Astrocyte of the spinal cord (primary cell): ENCODE results near the gene FNBP1.

Source experiments
- DNase-seq: peaks from one replicate; pipeline ENCODE4 v3.0.0; 2011; ENCODE audit warnings: low read depth, low spot score
- H3K4me3 ChIP-seq: 2 replicates; pipeline ENCODE4 v1.5.1; 2011; ENCODE audit warnings: low read depth, mild to moderate bottlenecking, low read length, moderate library complexity
- in situ Hi-C: cut with HindIII; loops from 2 replicates; pipeline ENCODE4 v1.10.0; 2017; ENCODE audit warnings: low sequenced_read_pairs
- TF ChIP-seq, protein P1 (sequence below): IDR thresholded peaks from 2 replicates; pipeline ENCODE4 v1.5.1; 2012; ENCODE audit warnings: low read depth, mild to moderate bottlenecking, low read length, inconsistent platforms

The FNBP1 gene

GRCh38 chr9:130073373-130073772, 30.4 kb upstream of the FNBP1 start:
- H3K4me3 ChIP-seq, result no peak overlapping the region
- in situ Hi-C loops, result no loop called here
- TF ChIP-seq, protein P1, sequence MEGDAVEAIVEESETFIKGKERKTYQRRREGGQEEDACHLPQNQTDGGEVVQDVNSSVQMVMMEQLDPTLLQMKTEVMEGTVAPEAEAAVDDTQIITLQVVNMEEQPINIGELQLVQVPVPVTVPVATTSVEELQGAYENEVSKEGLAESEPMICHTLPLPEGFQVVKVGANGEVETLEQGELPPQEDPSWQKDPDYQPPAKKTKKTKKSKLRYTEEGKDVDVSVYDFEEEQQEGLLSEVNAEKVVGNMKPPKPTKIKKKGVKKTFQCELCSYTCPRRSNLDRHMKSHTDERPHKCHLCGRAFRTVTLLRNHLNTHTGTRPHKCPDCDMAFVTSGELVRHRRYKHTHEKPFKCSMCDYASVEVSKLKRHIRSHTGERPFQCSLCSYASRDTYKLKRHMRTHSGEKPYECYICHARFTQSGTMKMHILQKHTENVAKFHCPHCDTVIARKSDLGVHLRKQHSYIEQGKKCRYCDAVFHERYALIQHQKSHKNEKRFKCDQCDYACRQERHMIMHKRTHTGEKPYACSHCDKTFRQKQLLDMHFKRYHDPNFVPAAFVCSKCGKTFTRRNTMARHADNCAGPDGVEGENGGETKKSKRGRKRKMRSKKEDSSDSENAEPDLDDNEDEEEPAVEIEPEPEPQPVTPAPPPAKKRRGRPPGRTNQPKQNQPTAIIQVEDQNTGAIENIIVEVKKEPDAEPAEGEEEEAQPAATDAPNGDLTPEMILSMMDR, result no peak
- DNase-seq, result peak; percentile 15

- in situ Hi-C loops, result no loop called here
- no peak overlapping the region for H3K4me3 ChIP-seq
- TF ChIP-seq, protein P1, result no peak
- DNase-seq, result peak; percentile 29
Observed at GRCh38 chr9:130072515-130073235, 29.7 kb upstream of the FNBP1 start.

DNA sequence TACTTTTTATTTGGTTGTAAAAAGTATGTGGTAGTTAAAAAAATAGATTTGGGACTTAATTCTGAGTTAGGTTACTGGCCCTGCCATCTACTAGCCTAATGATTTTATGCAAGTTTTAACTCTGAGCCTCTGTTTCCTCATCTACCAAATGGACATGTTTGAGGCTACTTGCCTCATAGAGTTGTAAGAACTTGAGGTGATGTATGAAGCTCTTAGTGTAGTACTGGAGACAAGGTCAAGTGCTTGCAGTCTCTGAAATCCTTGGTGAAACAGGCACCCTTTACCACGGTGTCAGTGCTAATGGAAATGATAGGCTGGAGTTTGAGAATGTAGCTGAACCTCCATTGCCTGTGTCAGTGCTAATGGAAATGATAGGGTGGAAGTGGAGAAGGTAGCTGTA, 26.1 kb upstream of the FNBP1 start:
- H3K4me3 ChIP-seq, result no peak overlapping the region
- TF ChIP-seq, protein P1, result no peak
- DNase-seq, result no peak
- in situ Hi-C loops, result no loop called here

- TF ChIP-seq, protein P1, result no peak
- no peak for DNase-seq
- in situ Hi-C loops, result no loop called here
- H3K4me3 ChIP-seq, result no peak overlapping the region
Observed at GRCh38 chr9:130064621-130065020, 21.6 kb upstream of the FNBP1 start.

DNA sequence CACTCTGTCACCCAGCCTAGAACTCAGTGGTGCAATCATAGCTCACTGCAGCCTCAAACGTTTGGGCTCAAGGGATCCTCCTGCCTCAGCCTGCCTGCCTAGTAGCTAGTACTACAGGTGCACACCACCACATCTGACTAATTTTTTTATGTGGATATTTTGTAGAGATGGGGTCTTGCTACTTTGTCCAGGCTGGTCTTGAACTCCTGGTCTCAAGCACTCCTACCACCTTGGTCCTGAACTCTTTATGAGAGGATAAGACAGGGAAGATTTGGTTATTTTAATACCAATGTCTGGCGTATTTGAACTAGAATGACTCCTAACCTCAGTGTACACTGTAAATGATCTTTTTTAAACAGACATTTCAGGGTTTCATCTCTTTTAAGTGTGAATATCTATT, 19.8 kb upstream of the FNBP1 start:
- in situ Hi-C loops, result no loop called here
- DNase-seq, result no peak
- TF ChIP-seq, protein P1, result no peak
- no peak overlapping the region for H3K4me3 ChIP-seq

DNA sequence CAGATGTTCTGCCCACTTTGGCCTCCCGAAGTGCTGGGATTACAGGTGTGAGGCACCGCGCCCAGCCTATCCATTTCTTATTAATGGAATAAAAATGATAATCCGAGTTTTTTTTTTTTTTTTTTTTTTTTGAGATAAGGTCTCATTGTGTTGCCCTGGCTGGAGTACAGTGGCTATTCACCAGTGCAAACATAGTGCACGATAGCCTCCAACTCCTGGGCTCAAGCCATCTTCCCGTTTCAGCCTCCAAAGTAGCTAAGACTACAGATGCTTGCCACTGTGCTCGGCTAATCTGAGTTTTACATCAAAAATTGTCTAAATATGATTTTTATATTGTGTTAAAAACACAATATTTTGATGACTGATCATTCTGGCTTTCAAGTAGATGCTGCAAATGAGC, 17.3 kb upstream of the FNBP1 start:
- no peak overlapping the region for H3K4me3 ChIP-seq
- TF ChIP-seq, protein P1, result no peak
- in situ Hi-C loops, result no loop called here
- no peak for DNase-seq
